Osteocyte (in vitro differentiated cells): ENCODE measurements around the gene SORCS1. TPM values are rescaled to one million over a fixed set of nuclear protein-coding genes. Genes with fewer than 3 reads are reported as not detected.

Experiments used
- DNase-seq: peaks from one replicate; pipeline ENCODE4 v3.0.0; 2021; ENCODE audit warnings: mixed read lengths; ENCODE audit not compliant: unreplicated experiment; ENCODE audit errors: extremely low spot score
- H3K27ac Mint-ChIP-seq: one replicate; pipeline ENCODE4 v1.8.0; 2021; ENCODE audit warnings: mild to moderate bottlenecking, mixed read lengths; ENCODE audit not compliant: unreplicated experiment
- H3K27me3 Mint-ChIP-seq: one replicate; pipeline ENCODE4 v1.8.0; 2021; ENCODE audit warnings: mixed read lengths; ENCODE audit not compliant: unreplicated experiment
- H3K36me3 Mint-ChIP-seq: one replicate; pipeline ENCODE4 v1.8.0; 2021; ENCODE audit warnings: mixed read lengths; ENCODE audit not compliant: unreplicated experiment
- H3K4me1 Mint-ChIP-seq: one replicate; pipeline ENCODE4 v1.8.0; 2021; ENCODE audit warnings: mixed read lengths; ENCODE audit not compliant: unreplicated experiment
- H3K4me3 Mint-ChIP-seq: one replicate; pipeline ENCODE4 v1.8.0; 2021; ENCODE audit warnings: mild to moderate bottlenecking, moderate library complexity, mixed read lengths; ENCODE audit not compliant: unreplicated experiment
- H3K9me3 Mint-ChIP-seq: one replicate; pipeline ENCODE4 v1.8.0; 2021; ENCODE audit warnings: mixed read lengths; ENCODE audit not compliant: unreplicated experiment
- total RNA-seq: library from RNA; stranded (reverse); gene quantifications from 2 replicates; pipeline ENCODE4 v1.2.1, GENCODE V29; 2021
- TF ChIP-seq, protein P1 (sequence below): fragments of 200-600 bp; sonication (generic); IDR thresholded peaks from 2 replicates; pipeline ENCODE4 v1.5.0; 2021; ENCODE audit warnings: antibody characterized with exemption, mild to moderate bottlenecking, moderate library complexity

SORCS1 gene
- total RNA-seq, 1 donor from 2014 or later: not detected

- Mint-ChIP-seq H3K9me3 (peaks cover 30% of the 10 kb centered on the region), H3K27ac (no peak overlapping the region)
These were observed 239.3 kb downstream of the SORCS1 start for GRCh38 chr10:106925191-106925590.

GRCh38 chr10:106920538-106920937 is 244.0 kb downstream of the SORCS1 start:
- H3K9me3 Mint-ChIP-seq: peaks cover 23% of the 10 kb centered on the region
- H3K4me3 Mint-ChIP-seq: no peak overlapping the region

More at GRCh38 chr10:106925191-106925590, 239.3 kb downstream of the SORCS1 start:
- Mint-ChIP-seq H3K4me3 (no peak overlapping the region), H3K36me3 (no peaks in the 10 kb centered on the region), H3K4me1 (no peaks in the 10 kb centered on the region), H3K27me3 (no peaks in the 10 kb centered on the region)
- TF ChIP-seq, protein P1, sequence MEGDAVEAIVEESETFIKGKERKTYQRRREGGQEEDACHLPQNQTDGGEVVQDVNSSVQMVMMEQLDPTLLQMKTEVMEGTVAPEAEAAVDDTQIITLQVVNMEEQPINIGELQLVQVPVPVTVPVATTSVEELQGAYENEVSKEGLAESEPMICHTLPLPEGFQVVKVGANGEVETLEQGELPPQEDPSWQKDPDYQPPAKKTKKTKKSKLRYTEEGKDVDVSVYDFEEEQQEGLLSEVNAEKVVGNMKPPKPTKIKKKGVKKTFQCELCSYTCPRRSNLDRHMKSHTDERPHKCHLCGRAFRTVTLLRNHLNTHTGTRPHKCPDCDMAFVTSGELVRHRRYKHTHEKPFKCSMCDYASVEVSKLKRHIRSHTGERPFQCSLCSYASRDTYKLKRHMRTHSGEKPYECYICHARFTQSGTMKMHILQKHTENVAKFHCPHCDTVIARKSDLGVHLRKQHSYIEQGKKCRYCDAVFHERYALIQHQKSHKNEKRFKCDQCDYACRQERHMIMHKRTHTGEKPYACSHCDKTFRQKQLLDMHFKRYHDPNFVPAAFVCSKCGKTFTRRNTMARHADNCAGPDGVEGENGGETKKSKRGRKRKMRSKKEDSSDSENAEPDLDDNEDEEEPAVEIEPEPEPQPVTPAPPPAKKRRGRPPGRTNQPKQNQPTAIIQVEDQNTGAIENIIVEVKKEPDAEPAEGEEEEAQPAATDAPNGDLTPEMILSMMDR: no peak
- no peak for DNase-seq

GRCh38 chr10:106919871-106920282 is 244.6 kb downstream of the SORCS1 start:
- no peak for DNase-seq
- no peak overlapping the region for H3K4me3 Mint-ChIP-seq
- H3K36me3 Mint-ChIP-seq: no peaks in the 10 kb centered on the region
- TF ChIP-seq, protein P1: no peak
- no peaks in the 10 kb centered on the region for H3K27me3 Mint-ChIP-seq
- H3K9me3 Mint-ChIP-seq: peaks cover 28% of the 10 kb centered on the region
- no peaks in the 10 kb centered on the region for H3K4me1 Mint-ChIP-seq
- H3K27ac Mint-ChIP-seq: no peak overlapping the region

More at GRCh38 chr10:106920538-106920937, 244.0 kb downstream of the SORCS1 start:
- Mint-ChIP-seq H3K27me3 (no peaks in the 10 kb centered on the region), H3K4me1 (no peaks in the 10 kb centered on the region), H3K36me3 (no peaks in the 10 kb centered on the region), H3K27ac (no peak overlapping the region)
- no peak for DNase-seq
- TF ChIP-seq, protein P1: no peak

DNA sequence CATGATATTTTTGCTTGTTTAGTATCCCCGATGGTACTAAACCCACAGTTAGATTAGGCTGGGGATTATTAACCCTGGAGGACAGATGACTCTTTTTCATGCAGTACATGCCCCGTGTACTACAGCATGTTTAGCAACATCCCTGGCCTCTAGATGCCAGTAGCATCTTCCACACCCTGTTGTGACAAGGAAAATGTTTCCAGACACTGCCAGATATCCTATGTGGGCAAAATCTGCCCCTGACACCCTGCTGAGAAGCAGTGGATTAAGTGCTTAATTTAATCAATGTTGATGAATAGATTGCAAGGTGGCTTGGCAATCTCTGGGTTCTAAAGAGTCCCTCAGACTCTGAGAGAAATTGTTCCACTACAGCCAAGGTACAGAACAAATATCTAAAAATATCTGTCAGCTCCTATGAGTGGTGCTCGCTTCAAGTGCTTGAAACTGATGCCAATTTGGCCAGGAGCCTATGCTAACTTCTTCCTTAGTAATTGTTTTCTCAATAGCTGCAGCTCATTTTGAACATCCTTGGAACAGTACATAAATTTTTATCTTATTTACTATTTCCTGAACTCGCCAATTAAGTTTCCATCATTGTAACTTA is 247.0 kb downstream of the SORCS1 start:
- Mint-ChIP-seq H3K27ac (no peak overlapping the region), H3K4me1 (no peaks in the 10 kb centered on the region), H3K36me3 (no peaks in the 10 kb centered on the region), H3K27me3 (no peaks in the 10 kb centered on the region), H3K9me3 (peaks cover 29% of the 10 kb centered on the region), H3K4me3 (no peak overlapping the region)
- TF ChIP-seq, protein P1: no peak
- no peak for DNase-seq

GRCh38 chr10:106914016-106914415 is 250.5 kb downstream of the SORCS1 start:
- no peak overlapping the region for H3K27ac Mint-ChIP-seq

More at GRCh38 chr10:106914016-106914415, 250.5 kb downstream of the SORCS1 start:
- TF ChIP-seq, protein P1: no peak
- Mint-ChIP-seq H3K4me3 (no peak overlapping the region), H3K4me1 (no peaks in the 10 kb centered on the region), H3K36me3 (no peaks in the 10 kb centered on the region), H3K27me3 (no peaks in the 10 kb centered on the region), H3K9me3 (peaks cover 23% of the 10 kb centered on the region)
- DNase-seq: no peak
